Posterior vena cava (tissue), 2 donors: ENCODE measurements around the gene DGKG. TPM values are rescaled to one million over a fixed set of nuclear protein-coding genes. Genes with fewer than 3 reads are reported as not detected.

ENCODE experiments used
- DNase-seq: peaks from one replicate; pipeline ENCODE4 v3.0.0-alpha.2; 2020; ENCODE audit warnings: low spot score
- intact Hi-C, 2 donors: fragments of 100-400 bp; cut with DNase I; formaldehyde crosslinking; loops; one replicate each; pipeline versions ENCODE4 v1.14.1 to v1.14.2; 2022 to 2023
- total RNA-seq, 2 donors: library from RNA; stranded (reverse); fragmentation: NEBNext Ultra II Directional; extraction: Animal tissue kit (Norgen Biotek cat#: 25700); gene quantifications; one replicate each; pipeline ENCODE4 v1.2.1, GENCODE V29; 2021
- donor health status: DM: yes; HTN: yes; CAD: no.
- donor health status: DM: yes; HTN: yes; CAD: no.

The DGKG gene
- total RNA-seq, 2 donors from 2014 or later: 16.7 to 18.2 TPM

DNA sequence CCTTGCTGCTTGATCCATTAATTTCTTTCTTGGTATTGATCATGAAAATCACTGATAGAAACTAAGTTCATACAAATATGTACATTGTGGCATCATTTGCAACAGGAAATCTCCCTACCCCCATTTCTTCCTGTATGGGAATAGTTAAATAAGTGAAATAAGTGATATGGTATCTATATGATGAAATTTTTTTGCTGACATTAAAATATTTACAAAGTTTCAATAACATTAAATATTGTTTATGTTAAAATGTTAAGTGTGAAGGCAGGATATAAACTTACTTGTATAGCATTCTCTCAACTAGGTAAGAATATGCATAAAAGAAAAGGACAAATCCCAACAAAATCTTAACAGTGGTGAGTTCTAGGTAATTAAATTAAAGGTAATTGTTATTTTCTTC, 193.1 kb downstream of the DGKG start:
- no peak for DNase-seq
- intact Hi-C loops: no loop called here

DNA sequence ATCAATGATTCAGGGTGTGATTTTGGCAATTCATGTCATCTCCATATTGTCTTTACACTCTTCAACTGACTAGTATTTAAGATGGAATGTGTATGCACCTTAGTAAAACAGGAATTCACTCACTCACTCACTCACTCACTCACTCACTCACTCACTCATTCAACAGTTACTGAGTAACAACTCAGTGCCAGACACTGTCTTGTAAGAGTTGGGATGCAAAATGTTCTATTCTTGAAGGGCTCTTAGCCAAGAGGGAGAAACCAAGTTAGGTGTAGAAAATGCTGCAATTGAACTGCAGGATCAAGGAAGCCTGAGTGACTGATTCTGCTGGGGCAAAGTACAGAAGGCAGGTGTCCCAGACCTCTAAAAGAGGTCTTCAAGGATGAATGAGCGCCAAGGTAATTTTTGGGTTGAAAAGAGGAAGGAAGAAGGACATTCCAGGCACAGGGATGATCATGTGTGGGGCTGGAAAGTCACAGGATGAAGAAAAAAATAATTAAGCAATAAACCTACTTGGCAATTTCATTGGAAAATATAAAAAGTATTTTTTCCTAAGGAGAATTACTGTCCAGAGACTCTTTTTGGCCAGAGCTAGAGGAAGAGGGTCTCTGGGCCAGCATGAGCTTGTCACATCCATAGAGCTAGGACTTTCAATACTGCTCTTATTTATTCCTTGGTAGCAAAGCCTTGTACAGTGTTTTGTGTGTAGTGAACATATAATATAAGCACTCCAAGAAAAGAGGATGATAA, 194.2 kb downstream of the DGKG start:
- intact Hi-C loops: no loop called here
- DNase-seq: no peak

DNA sequence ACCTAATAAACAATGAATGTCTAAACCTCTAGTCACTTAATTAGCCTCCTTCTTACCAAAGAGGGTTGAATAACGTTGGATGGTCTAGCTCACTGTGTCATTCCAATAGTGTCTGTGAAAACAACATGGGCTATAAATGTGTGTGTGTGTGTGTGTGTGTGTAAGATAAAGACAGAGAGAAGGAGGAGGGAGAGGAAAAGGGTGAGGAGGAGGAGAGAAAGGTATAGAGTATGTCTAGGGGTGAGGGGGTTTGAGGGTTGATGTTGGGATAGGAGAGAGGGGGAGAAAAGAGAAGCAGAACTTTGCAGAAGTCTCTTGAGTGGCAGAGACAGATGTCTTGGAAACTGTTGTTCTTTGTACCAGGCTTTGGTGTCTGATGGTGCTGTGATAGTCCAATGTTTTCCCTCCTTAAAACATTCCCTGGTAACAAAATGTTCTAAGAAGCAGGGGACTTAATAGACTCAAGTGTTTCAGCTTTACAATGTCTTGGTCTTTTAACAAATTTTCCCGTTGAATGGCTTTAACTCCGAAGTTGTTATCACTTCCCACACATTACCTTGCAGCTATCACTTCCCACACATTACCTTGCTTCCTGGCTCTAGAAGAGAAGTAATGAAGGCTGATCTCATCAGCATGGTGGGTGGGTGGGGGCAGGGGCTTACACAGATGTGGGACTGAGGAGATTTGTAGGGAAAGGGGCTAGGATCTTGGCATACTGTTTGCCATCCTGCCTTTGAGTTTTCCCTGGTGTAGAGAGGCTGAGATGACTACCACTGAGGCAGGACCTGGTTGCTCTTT, 195.3 kb downstream of the DGKG start:
- no peak for DNase-seq
- intact Hi-C loops: no loop called here

DNA sequence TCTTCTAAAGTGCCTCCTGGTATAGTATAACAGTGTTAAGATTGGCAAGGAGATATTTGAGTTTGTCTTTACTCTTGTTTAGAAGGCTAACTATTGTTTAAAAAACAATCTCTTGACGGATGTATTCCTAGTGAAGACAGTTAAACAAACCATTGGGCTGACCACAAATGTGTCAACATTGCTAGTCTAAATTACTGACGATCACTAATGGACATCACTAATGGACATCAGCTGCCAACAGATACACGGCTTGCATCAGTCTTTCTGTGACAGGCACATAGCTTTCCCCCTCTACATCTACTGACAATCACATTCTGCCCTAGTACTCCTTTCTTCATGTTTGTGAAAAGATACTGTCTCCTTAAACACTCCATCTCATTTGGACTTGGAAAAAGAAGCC, 196.0 kb downstream of the DGKG start:
- intact Hi-C loops: no loop called here

GRCh38 chr3:186165331-186165730, 196.7 kb downstream of the DGKG start:
- DNase-seq: no peak
- intact Hi-C loops: no loop called here

More for the DNA sequence above, 196.0 kb downstream of the DGKG start:
- DNase-seq: no peak

DNA sequence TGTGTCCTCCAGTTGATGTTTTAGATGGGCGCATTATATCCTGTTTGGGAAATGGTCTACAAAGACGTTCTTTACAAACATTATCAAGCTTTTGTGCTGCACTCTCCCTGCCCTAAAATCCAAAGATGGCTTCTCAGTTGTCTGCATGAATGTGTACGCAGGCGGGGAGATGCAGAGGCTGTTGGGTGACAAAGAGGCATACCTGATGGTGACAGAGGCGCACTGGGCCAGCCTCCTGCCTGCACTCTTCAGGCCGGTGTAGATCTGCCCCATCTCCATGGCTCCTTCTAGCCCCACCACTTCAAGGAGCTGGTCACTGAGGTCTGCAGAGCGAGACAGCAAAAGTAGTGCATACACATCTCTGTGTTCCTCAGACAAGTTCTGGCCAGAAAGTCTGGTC, 197.3 kb downstream of the DGKG start:
- intact Hi-C loops: no loop called here

DNA sequence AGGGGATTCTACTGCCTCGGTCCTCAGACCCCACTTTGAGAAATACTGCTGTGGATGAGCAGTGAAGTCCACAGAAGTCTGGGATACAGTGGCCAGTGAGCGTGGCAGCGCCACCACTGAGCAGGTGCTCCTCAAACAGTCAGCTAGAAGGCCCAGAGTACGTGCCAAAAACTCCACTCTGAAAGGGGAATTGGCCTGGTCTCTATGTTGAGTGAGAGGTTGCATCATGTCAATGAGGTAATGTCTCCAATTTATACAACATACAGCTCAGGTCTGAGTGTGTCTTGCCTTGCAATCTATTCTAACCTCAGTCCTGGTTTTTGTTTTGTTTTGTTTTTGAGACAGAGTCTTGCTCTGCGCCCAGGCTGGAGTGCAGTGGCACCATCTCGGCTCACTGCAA, 199.8 kb downstream of the DGKG start:
- intact Hi-C loops: no loop called here
- DNase-seq: no peak

More for the DNA sequence above, 197.3 kb downstream of the DGKG start:
- no peak for DNase-seq

DNA sequence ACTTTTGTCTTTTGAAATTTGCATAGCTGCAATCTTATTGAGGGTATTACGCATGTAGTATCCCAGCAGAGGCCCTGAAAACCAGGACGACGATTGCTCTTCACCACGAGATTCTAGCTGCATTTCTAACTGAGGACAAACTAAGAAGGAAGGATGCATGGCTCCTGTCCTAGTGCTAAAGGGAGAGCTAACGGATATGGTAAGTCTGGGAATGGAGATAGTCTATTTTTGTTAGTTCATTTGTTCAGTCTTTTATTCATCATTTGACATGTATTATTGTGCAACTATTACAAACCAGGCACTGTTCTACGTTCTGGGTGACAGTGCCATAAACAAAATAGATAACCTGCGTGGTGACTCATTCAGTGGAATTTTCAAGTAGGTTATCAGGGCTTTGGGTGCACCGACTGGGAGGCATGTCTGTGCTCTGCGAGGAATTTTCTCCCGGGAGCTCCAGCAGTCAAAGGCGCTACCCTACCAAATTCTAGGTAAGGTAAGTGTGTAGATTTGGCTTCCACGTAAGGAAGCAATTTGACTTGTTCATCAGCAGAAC, 201.3 kb downstream of the DGKG start:
- DNase-seq: no peak
- intact Hi-C loops: no loop called here

GRCh38 chr3:186154641-186155040, 207.4 kb downstream of the DGKG start:
- no peak for DNase-seq
- intact Hi-C loops: no loop called here

GRCh38 chr3:186152889-186153292, 209.1 kb downstream of the DGKG start:
- intact Hi-C loops: no loop called here
- DNase-seq: no peak

DNA sequence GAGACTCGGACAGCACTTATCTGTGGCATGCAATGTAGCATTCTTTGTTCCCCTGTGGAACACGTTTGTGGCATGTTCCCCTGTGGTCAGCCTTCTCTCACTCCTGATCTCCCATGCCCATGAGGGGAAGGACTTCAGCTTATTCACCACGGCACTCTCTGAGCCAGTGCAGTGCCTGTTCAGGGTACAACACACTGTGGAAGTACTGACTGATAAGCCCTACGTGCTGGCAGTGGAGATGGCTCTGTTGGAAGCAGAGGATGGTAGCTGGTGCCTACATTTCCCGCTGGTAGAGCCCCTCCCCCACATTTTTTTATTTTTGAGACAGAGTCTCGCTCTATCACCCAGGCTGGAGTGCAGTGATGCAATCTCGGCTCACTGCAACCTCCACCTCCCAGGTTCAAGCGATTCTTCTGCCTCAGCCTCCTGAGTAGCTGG, 209.7 kb downstream of the DGKG start:
- no peak for DNase-seq
- intact Hi-C loops: no loop called here

GRCh38 chr3:186151077-186151971, 210.7 kb downstream of the DGKG start:
- no peak for DNase-seq
- intact Hi-C loops: no loop called here

DNA sequence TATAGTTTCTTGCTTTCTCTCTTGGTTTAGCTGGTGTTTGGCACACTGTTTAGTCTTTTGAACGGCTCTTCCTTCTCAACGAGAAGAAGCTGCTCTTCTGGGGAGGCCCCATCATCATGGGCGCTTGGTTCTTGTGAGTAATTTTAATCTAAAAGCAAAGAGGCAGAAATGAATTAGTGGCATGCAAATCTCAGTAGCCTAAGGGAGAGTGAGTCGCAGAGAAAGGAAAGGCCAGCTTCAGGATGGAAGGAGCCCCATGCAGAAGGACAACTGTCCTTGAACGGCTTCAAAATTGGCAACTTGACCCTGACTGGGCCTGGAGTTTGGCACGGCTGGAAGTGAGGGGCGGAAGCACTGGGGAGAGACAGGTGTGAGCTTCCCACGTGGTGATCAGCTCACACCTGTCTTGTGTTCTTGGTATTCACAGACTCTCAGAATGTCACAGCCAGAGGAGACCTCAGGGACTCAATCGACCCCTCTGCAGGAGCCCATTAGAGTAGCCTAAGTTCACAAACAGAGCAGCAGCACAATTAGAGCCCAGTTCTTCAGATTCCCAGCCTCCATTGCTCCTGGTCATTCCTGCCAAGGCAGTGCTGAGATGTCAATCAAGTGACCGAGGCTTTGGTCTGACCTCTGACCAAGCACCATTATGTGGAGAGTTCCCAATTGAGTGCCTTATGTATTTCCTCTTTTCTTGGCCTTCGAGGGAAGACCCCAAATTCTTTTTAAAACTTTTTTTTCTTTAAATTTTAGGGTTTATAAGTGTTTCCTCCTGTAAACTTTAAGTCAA, 211.8 kb downstream of the DGKG start:
- intact Hi-C loops: no loop called here
- no peak for DNase-seq

- intact Hi-C loops: no loop called here
- no peak for DNase-seq
Measured at GRCh38 chr3:186149319-186149960, 212.6 kb downstream of the DGKG start.

DNA sequence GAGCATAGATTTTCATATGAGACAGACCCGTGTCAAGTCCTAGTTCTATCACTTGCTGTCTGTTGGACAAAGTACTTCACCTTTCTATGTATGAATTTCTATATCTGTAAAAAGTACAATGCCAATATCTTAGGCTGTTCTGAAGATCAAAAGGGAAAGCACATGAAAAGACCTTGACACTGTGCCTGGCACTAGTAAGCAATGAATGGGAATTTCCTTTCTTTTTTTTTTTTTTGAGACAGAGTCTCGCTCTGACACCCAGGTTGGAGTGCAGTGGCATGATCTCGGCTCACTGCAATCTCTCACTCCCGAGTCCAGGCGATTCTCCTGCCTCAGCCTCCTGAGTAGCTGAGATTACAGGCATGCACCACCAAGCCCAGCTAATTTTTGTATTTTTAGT, 217.8 kb downstream of the DGKG start:
- intact Hi-C loops: no loop called here
- no peak for DNase-seq

GRCh38 chr3:186143250-186143649, 218.8 kb downstream of the DGKG start:
- no peak for DNase-seq
- intact Hi-C loops: no loop called here

DNA sequence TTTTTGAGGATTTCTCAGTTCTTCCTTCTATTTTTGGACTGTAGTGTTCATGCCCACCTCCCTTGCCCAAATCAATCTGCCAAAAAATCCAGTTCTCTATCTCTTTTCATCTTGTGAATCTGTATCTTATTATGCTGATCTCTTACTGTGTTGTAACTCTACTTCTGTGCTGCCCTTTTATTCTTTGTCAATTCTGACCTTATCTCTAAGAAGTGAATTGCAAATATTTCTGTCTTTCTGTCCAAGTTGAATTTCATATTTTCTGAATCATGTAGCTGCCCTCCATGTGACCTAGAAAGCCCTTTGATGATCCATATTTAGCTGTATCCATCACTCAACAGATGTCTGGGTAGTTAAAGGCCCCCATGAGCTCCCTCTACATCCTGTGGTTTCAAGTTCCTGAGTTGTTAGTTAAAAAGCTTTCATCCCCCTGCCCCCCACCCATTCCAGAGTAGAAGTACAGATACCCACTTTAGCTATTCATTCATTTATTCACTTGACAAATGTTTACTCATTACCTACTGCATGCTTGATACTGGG, 219.6 kb downstream of the DGKG start:
- no peak for DNase-seq
- intact Hi-C loops: no loop called here

GRCh38 chr3:186141790-186142189, 220.2 kb downstream of the DGKG start:
- intact Hi-C loops: no loop called here
- no peak for DNase-seq
